Mesodermal cell (in vitro differentiated cells): ENCODE results near the gene KIAA1755.

Experiments used
- H3K27ac ChIP-seq: 2 replicates; pipeline ENCODE4 v1.7.0; 2013; ENCODE audit warnings: mild to moderate bottlenecking, low read depth, low read length, moderate library complexity; ENCODE audit not compliant: severe bottlenecking
- H3K36me3 ChIP-seq: 2 replicates; pipeline ENCODE4 v1.7.1; 2013; ENCODE audit warnings: mild to moderate bottlenecking, low read length, moderate library complexity; ENCODE audit not compliant: control insufficient read depth, insufficient read depth
- H3K4me1 ChIP-seq: one replicate; pipeline ENCODE4 v1.7.1; 2013; ENCODE audit warnings: mild to moderate bottlenecking, low read length; ENCODE audit not compliant: insufficient read depth, control insufficient read depth, poor library complexity, severe bottlenecking
- H3K4me3 ChIP-seq: 2 replicates; pipeline ENCODE4 v1.7.0; 2013; ENCODE audit warnings: low read length, control low read depth, mild to moderate bottlenecking; ENCODE audit not compliant: insufficient read depth, poor library complexity, severe bottlenecking; ENCODE audit errors: extremely low read depth
- H3K9me3 ChIP-seq: 2 replicates; pipeline ENCODE4 v1.7.1; 2013; ENCODE audit warnings: mild to moderate bottlenecking, low read length, moderate library complexity; ENCODE audit not compliant: control insufficient read depth
- WGBS, 2 experiments: methylation state at CpG; one replicate each; pipeline ENCODE4 v1.1.5; 2013; ENCODE audit warnings: missing lambda C conversion rate in 2 of 2; ENCODE audit not compliant: insufficient coverage in 2 of 2; 5-methylcytosine and 5-hydroxymethylcytosine counted together

The KIAA1755 gene

DNA sequence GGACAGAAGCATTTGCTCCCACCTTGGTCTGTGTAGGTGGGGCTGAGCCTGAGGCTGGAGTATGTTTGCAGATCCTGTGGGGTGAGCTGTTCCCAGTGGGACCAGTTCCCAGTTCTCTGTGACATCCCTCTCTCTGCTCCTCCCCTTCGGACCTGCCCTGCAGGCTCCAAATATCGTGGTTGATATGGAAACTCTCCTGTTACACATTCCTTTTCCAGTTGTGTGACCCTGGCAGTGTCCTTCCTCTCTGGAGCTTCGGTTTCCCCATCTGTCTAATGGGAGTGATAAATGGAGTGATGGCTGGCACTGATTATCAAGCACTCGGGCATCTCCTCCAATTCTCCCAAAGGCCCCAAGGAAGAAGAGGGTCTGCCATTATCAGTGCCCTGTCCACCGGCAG, 79.8 kb downstream of the KIAA1755 start:
- Histone ChIP-seq H3K9me3 (no peaks in the 10 kb centered on the region), H3K27ac (no peak overlapping the region), H3K4me3 (no peak overlapping the region), H3K36me3 (no peaks in the 10 kb centered on the region), H3K4me1 (no peaks in the 10 kb centered on the region)
- 90% methylated on average over 2 to 3 of the region's 5 CpGs for WGBS, 2 experiments

DNA sequence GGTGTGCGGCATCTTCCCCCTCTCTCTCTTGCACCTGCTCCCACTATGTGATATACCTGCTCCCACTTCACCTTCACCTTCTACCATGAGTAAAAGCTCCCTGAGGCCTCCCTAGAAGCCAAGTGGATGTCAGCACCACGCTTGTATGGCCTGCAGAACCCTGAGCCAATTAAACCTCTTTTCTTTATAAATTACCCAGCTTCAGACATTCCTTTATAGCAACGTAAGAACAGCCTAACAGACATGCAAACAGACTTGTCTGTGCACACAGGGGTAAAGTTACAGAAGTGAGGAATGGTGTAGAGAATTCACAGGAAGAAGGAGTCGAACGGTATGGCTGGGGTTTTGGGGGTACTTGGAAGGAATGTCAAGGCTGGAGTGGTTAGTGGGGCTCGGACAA, 80.7 kb downstream of the KIAA1755 start:
- H3K9me3 ChIP-seq = no peaks in the 10 kb centered on the region
- H3K4me1 ChIP-seq = peaks cover 7% of the 10 kb centered on the region
- H3K36me3 ChIP-seq = no peaks in the 10 kb centered on the region
- H3K27ac ChIP-seq = no peak overlapping the region
- 75 to 81% methylated on average over 4 to 5 of the region's 6 CpGs for WGBS, 2 experiments
- no peak overlapping the region for H3K4me3 ChIP-seq

DNA sequence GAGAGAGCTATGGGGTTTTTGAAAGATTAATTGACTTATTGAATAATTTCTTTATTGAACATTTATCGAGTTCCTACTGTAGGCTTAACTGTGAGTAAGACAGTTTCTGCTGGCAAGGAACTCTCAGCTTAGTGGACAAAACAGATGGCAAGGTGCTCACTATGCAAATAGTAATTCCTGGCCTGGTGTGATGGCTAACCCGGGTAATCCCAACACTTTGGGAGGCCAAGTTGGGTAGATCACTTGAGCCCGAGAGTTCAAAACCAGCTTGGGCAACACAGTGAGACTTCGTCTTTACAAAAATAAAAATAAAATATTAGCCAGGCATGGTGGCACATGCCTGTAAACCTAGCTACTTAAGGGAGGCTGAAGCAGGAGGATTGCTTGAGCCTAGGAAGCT, 82.0 kb downstream of the KIAA1755 start:
- Histone ChIP-seq H3K9me3 (no peaks in the 10 kb centered on the region), H3K4me3 (no peak overlapping the region), H3K36me3 (no peaks in the 10 kb centered on the region), H3K27ac (no peak overlapping the region), H3K4me1 (peaks cover 8% of the 10 kb centered on the region)
- 92 to 94% methylated on average over 2 to 4 of the region's 4 CpGs for WGBS, 2 experiments

DNA sequence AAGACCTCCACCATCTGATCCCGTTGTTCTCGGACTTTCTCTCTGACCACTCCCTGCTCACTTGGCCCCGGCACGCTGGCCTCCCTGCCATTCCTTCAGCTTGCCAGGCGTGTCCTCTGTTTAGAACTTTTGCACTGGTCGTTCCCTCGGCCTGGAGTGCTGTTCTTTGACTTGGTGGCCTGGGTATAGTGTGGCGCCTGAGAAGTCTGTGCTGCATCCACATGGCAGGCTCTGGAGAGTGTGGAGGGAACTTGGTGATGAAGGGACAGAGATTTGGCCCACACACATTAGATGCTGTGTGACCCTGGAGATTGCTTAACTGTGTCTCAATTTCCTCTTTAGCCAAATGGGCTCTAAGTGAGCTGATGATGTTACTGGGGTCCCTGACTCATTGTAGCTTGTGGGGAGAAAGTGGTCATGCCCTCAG, 82.5 kb downstream of the KIAA1755 start:
- 87 to 88% methylated on average over 7 to 8 of the region's 8 CpGs for WGBS, 2 experiments
- H3K36me3 ChIP-seq = no peaks in the 10 kb centered on the region
- H3K4me3 ChIP-seq = no peak overlapping the region
- H3K4me1 ChIP-seq = peaks cover 13% of the 10 kb centered on the region
- H3K9me3 ChIP-seq = no peaks in the 10 kb centered on the region
- no peak overlapping the region for H3K27ac ChIP-seq

DNA sequence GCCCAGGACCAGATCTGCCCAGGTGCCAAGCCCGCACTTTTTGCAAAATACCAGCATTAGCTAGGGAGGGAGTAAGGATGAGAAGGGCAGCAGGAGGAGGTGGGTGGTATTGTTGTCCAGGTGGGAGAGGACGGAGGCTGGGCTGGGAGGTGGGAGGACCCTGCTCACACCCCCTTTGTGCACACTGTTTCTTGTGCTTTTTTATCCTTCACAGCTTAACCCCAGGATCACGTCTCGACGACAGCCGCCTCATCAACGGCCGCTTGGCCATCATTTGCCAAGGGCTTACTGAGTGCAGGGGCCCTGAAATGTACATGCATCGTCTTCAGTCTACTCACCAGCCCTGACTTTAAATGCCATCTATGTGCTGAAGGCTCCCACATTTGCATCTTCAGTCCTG, 83.3 kb downstream of the KIAA1755 start:
- Histone ChIP-seq H3K27ac (no peak overlapping the region), H3K4me3 (no peak overlapping the region), H3K4me1 (peaks cover 14% of the 10 kb centered on the region), H3K9me3 (no peaks in the 10 kb centered on the region), H3K36me3 (no peaks in the 10 kb centered on the region)
- 93 to 94% methylated on average over 8 of the region's 9 CpGs for WGBS, 2 experiments

DNA sequence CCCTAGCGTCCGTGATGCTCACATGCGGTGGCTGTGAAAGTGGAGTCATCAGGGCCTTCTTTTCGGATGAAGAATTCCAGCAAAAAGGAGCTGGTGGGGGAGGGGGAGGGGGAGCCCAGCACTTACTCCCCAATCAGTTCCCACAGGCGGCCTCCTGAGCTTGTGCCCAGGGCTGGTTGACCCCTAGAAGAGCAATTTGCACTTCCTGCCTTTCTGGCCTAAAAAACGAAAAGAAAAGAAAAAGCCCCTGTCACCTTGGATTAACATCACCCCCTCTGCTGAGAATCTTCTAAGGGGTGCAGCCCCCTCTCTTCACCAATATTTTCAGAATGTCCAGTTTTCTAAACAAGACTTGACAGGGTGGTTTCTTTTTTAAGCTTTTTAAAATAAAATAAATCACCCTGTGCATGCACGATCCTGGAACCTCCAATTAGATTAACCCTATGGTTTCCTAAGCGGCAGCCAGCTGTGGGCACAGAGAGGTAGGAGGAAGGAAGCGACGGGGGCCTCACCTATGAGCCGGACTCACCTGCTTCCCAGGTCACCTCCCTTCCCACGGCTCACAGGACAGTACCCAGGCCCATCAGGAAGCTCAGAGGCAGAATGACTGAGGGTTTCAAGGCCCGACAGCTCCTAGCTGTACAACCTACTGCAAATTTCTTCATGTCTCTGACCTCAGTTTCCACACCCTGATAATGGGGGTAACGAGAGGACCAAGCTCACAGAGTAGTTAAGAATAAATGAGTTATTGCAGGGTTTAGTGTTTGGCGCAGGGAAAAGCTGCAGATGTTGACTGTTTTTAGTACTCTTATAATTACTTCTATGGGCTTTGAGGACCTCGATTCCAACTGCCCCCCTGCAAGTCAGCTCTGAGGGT, 85.0 kb downstream of the KIAA1755 start:
- H3K4me1 ChIP-seq = peaks cover 21% of the 10 kb centered on the region
- H3K4me3 ChIP-seq = no peak overlapping the region
- no peaks in the 10 kb centered on the region for H3K36me3 ChIP-seq
- WGBS, 2 experiments = 63 to 66% methylated on average over 7 to 8 of the region's 16 CpGs
- no peaks in the 10 kb centered on the region for H3K9me3 ChIP-seq
- no peak overlapping the region for H3K27ac ChIP-seq

DNA sequence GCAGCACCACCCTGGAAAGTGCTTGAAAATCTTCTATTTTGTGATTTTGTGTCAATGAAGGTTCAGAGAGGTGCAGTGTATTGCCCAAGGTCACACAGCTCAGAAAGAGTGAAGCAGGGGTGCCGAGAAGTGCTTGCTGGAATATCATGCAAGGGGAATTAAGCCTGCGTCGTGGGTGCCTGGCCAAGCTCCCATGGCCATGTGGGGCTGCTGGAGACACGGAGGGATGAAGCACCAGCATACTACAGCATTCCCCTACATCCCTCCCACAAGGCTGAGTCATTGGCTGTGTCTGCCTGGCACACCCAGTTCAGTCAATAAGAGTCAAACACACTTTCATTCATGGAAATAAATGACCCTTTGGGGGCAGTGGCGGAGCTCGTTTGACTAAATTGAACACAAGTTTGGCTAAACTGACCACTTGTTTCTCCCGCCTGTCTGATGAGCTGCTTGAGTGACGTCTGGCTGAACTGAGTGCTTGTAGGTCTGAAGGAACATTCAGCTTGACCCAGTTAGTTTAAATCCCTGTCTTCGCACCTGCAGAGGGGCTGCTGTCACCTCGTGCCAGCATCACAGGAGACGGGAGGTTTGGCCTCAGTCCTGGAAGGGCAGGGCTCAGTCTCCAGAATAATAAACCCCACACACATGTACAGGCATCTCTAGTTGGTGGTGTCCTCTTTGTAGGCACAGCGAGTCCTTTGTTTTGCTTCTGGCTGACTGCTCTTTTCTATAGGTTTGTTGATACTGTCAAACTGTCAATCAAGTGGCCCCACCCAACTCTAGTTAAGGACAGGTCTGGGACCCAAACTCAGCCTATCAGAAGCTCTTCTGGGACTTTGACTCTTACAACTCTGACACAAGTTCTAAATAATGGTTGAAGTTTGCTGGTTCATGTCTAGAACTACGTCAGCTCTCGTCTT, 87.0 kb downstream of the KIAA1755 start:
- 72 to 86% methylated on average over 11 to 12 of the region's 14 CpGs for WGBS, 2 experiments
- no peaks in the 10 kb centered on the region for H3K9me3 ChIP-seq

DNA sequence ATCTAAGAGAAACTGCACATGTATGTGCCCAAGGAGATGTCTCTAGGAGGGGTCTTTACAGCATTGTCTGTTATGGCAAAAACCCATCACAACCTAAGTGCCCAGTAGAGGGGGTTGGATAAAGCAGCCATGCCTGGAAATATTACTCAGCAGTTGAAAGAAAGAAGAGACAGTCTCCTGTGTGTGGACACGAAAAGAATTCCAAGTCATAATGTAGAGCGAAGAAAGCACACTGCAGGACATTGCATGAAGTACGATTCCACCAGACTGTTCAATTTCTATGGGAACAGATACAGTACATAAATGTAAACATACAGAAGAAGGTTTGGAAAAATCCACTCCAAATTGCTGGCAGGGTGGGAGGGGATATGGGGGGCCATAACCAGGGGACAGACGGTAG, 88.1 kb downstream of the KIAA1755 start:
- WGBS, 2 experiments = 88% methylated on average over 2 of the region's 4 CpGs; no CpG with 5 or more reads in 1 of the 2 experiments
- no peak overlapping the region for H3K27ac ChIP-seq

More for the DNA sequence above, 87.0 kb downstream of the KIAA1755 start:
- peaks cover 30% of the 10 kb centered on the region for H3K4me1 ChIP-seq
- H3K4me3 ChIP-seq = no peak overlapping the region
- H3K27ac ChIP-seq = peak overlapping the region; percentile 30
- no peaks in the 10 kb centered on the region for H3K36me3 ChIP-seq

DNA sequence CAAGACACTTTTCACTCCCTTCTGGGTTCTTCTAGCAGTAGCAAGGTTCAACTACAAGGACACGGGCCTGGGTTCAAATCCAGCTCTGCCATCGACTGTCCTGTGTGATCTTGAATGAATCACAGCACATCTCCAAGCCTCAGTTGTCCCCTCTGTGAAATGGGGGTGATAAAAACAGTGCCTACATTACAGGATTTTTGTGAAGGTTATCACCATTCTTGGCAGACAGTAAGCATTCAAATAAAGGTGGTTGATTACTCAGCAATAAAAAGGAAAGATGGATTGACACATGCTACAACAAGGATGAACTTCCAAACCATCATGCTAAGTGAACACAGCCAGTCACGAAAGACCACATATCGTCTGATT, 88.9 kb downstream of the KIAA1755 start:
- Histone ChIP-seq H3K36me3 (no peaks in the 10 kb centered on the region), H3K4me1 (peaks cover 46% of the 10 kb centered on the region), H3K27ac (peak overlapping the region; percentile 72), H3K9me3 (no peaks in the 10 kb centered on the region), H3K4me3 (no peak overlapping the region)
- WGBS, 2 experiments = 90 to 100% methylated on average over 1 to 2 of the region's 4 CpGs

More for the DNA sequence above, 88.1 kb downstream of the KIAA1755 start:
- Histone ChIP-seq H3K4me1 (peaks cover 38% of the 10 kb centered on the region), H3K9me3 (no peaks in the 10 kb centered on the region), H3K36me3 (no peaks in the 10 kb centered on the region), H3K4me3 (no peak overlapping the region)

DNA sequence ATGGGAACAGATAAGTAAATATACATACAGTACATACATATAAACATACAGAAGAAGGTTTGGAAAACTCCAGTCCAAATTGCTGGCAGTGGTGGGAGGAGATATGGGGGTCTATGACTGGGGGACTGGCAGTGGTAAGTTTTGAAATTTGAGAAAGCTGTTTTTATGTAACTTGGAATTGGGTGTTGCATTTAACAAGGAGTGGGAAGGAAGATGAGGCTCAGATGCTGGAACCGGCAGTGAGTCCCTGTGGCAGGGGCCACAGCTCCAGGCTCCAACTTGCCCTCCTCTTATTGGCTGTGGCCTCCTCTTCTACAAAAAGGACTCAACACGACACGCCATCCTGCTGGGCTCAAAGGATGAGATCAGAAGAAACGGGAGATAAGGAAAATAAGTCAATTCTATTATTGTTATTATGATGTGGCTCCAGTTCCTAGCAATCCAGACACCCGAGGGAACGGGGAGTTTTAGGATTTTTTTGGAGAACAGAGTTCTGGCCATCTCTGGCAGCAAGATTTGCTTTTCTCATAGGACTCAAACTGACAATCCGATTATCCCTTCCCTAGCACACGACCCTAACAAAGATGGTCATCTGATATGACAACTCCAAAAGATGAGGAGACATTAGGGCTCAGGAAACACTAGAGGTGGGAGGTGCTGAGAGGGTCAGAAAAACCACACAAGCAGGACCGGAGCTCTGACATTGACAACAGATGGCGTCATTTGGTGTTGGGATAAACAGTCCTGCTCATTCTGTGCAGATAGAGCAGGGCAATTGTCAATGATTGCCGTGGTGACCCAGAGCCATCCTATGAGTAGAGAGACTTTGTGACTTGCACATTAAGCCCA, 89.5 kb downstream of the KIAA1755 start:
- Histone ChIP-seq H3K9me3 (no peaks in the 10 kb centered on the region), H3K36me3 (no peaks in the 10 kb centered on the region), H3K4me3 (no peak overlapping the region), H3K27ac (peak overlapping the region; percentile 72), H3K4me1 (peaks cover 52% of the 10 kb centered on the region)
- 45 to 81% methylated on average over 3 to 6 of the region's 11 CpGs for WGBS, 2 experiments
